Measurements from ENCODE around the gene MICAL3.
"Not testable (repeated sequence)": the region's sequence is repeated elsewhere in the genome, so short reads cannot be mapped to it uniquely, and the experiment has no call there.

MICAL3 gene

GRCh38 chr22:17773606-17774205 is 250.7 kb downstream of the MICAL3 start:
- no peak for DNase-seq

GRCh38 chr22:17772958-17773605 is 251.3 kb downstream of the MICAL3 start:
- peak; percentile 34 for DNase-seq

GRCh38 chr22:17772249-17772957 is 252.0 kb downstream of the MICAL3 start:
- DNase-seq, result no peak

GRCh38 chr22:17770180-17771077 is 253.9 kb downstream of the MICAL3 start:
- DNase-seq, result no peak

GRCh38 chr22:17769716-17770082 is 254.7 kb downstream of the MICAL3 start:
- DNase-seq, result no peak

- no peak for DNase-seq
Observed at GRCh38 chr22:17769013-17769715, 255.2 kb downstream of the MICAL3 start.

- DNase-seq, result no peak
Observed at GRCh38 chr22:17767233-17768065, 256.9 kb downstream of the MICAL3 start.

- not testable (repeated sequence) for DNase-seq
Observed at GRCh38 chr22:17764852-17765251, 259.5 kb downstream of the MICAL3 start.

- no peak for DNase-seq
Observed at GRCh38 chr22:17764036-17764435, 260.3 kb downstream of the MICAL3 start.

GRCh38 chr22:17763442-17763841 is 260.9 kb downstream of the MICAL3 start:
- not testable (repeated sequence) for DNase-seq

GRCh38 chr22:17761138-17761488 is 263.2 kb downstream of the MICAL3 start:
- DNase-seq, result no peak

- DNase-seq, result no peak
Observed at GRCh38 chr22:17754233-17754925, 270.0 kb downstream of the MICAL3 start.

- no peak for DNase-seq
Observed at GRCh38 chr22:17753401-17753989, 270.9 kb downstream of the MICAL3 start.

GRCh38 chr22:17751596-17751995 is 272.8 kb downstream of the MICAL3 start:
- DNase-seq, result no peak

- no peak for DNase-seq
Observed at GRCh38 chr22:17749605-17750395, 274.6 kb downstream of the MICAL3 start.

- no peak for DNase-seq
Observed at GRCh38 chr22:17748555-17749353, 275.6 kb downstream of the MICAL3 start.

GRCh38 chr22:17746916-17747315 is 277.4 kb downstream of the MICAL3 start:
- no peak for DNase-seq

GRCh38 chr22:17744430-17744829 is 279.9 kb downstream of the MICAL3 start:
- no peak for DNase-seq
